Measurements from ENCODE around the gene B3GNT8. TPM values are rescaled to one million over a fixed set of nuclear protein-coding genes. Genes with fewer than 3 reads are reported as not detected.

Gene B3GNT8
- total and polyA plus RNA-seq, 2 of the 4 experiments (the other 2 are of a cell fraction) = 0.36 TPM

DNA sequence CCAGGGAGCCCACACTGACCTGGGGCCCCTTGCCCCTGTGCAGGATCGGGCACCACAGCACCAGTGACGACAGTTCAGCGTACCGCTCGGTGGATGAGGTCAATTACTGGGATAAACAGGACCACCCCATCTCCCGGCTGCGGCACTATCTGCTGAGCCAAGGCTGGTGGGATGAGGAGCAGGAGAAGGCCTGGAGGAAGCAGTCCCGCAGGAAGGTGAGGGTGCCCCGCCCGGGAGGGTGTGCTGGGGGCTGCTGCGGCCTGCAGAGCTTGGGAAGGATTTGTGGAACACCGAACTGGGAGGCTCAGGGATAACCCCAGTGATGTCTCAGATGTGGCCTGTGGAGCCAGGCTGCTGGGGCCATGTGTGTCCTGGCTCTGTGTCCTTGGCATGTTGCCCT, 4.2 kb downstream of the B3GNT8 start:
- ATAC-seq (ENCODE audit: low read depth) (no peak), DNase-seq (no peak)
- H2AFZ ChIP-seq (replicated peaks; ENCODE audit: low read length, poor library complexity) = peak overlapping the region; percentile 14
- in situ Hi-C loops (cut with MboI; ENCODE audit: low sequenced_read_pairs) = no loop called here
- TF ChIP-seq POLR2A (IDR thresholded peaks at IDR 0.05; ENCODE audit: low read depth, low read length) (no peak), FOS (IDR thresholded peaks at IDR 0.05; ENCODE audit: low read depth, low read length) (no peak), MAZ (IDR thresholded peaks at IDR 0.05; ENCODE audit: borderline replicate concordance, low read depth, low read length) (no peak), RFX5 (IDR thresholded peaks at IDR 0.05; ENCODE audit: low read depth, low read length) (no peak), RCOR1 (IDR thresholded peaks at IDR 0.05; ENCODE audit: insufficient replicate concordance, low read length) (no peak), BHLHE40 (IDR thresholded peaks at IDR 0.05; ENCODE audit: low read depth, low read length) (no peak), CEBPB (IDR thresholded peaks at IDR 0.05; ENCODE audit: low read depth, low read length) (no peak), MAFK (IDR thresholded peaks at IDR 0.05; ENCODE audit: low read depth, low read length) (no peak), MXI1 (IDR thresholded peaks at IDR 0.05; ENCODE audit: borderline replicate concordance, low read depth, low read length) (no peak), SMC3 (IDR thresholded peaks at IDR 0.05; ENCODE audit: low read depth, low read length) (no peak), NFE2L2 (IDR thresholded peaks at IDR 0.05; ENCODE audit: low read depth, low read length) (no peak), RAD21 (IDR thresholded peaks at IDR 0.05; ENCODE audit: low read length) (no peak), CHD1 (IDR thresholded peaks at IDR 0.05; ENCODE audit: low read depth, low read length) (no peak)
- TF ChIP-seq, protein P1, sequence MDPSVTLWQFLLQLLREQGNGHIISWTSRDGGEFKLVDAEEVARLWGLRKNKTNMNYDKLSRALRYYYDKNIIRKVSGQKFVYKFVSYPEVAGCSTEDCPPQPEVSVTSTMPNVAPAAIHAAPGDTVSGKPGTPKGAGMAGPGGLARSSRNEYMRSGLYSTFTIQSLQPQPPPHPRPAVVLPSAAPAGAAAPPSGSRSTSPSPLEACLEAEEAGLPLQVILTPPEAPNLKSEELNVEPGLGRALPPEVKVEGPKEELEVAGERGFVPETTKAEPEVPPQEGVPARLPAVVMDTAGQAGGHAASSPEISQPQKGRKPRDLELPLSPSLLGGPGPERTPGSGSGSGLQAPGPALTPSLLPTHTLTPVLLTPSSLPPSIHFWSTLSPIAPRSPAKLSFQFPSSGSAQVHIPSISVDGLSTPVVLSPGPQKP (IDR thresholded peaks at IDR 0.05; ENCODE audit: borderline replicate concordance, low read depth, low read length) = no peak
- TF ChIP-seq, protein P2, sequence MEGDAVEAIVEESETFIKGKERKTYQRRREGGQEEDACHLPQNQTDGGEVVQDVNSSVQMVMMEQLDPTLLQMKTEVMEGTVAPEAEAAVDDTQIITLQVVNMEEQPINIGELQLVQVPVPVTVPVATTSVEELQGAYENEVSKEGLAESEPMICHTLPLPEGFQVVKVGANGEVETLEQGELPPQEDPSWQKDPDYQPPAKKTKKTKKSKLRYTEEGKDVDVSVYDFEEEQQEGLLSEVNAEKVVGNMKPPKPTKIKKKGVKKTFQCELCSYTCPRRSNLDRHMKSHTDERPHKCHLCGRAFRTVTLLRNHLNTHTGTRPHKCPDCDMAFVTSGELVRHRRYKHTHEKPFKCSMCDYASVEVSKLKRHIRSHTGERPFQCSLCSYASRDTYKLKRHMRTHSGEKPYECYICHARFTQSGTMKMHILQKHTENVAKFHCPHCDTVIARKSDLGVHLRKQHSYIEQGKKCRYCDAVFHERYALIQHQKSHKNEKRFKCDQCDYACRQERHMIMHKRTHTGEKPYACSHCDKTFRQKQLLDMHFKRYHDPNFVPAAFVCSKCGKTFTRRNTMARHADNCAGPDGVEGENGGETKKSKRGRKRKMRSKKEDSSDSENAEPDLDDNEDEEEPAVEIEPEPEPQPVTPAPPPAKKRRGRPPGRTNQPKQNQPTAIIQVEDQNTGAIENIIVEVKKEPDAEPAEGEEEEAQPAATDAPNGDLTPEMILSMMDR (conservative IDR thresholded peaks at IDR 0.05; ENCODE audit: low read depth, low read length) = no peak
- TF ChIP-seq, protein P3, sequence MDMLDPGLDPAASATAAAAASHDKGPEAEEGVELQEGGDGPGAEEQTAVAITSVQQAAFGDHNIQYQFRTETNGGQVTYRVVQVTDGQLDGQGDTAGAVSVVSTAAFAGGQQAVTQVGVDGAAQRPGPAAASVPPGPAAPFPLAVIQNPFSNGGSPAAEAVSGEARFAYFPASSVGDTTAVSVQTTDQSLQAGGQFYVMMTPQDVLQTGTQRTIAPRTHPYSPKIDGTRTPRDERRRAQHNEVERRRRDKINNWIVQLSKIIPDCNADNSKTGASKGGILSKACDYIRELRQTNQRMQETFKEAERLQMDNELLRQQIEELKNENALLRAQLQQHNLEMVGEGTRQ (IDR thresholded peaks at IDR 0.05; ENCODE audit: low read depth, low read length) = no peak
- no peak overlapping the region for H2BK20ac ChIP-seq (ENCODE audit: low read depth, low read length)
- no peak overlapping the region for H3K4me3 ChIP-seq (ENCODE audit: insufficient read depth, low read depth, low read length)
- no peak overlapping the region for H3K9ac ChIP-seq (ENCODE audit: low read depth, low read length)
- H2BK15ac ChIP-seq (ENCODE audit: low read depth, low read length) = no peak overlapping the region
- H3K23ac ChIP-seq (ENCODE audit: low read depth, low read length) = no peak overlapping the region
- H4K8ac ChIP-seq (ENCODE audit: low read depth in 2 of 2, low read length in 2 of 2) = no peak overlapping the region
- no peak overlapping the region for H4K91ac ChIP-seq (ENCODE audit: insufficient read depth, low read depth, low read length)
- H3K56ac ChIP-seq (ENCODE audit: extremely low read depth, insufficient read depth, low read length) = no peak overlapping the region
- no peaks in the 10 kb centered on the region for H3K79me1 ChIP-seq (ENCODE audit: low read depth in 1 of 2, low read length in 2 of 2)
- ChIA-PET CTCF (no interaction called here), POLR2A (ENCODE audit: unreplicated experiment) (no interaction called here)
- no peak overlapping the region for H3K14ac ChIP-seq (replicated peaks; ENCODE audit: low read depth, low read length)
- H3K9me3 ChIP-seq (ENCODE audit: control insufficient read depth, insufficient read depth, low read length) = no peaks in the 10 kb centered on the region
- H3K18ac ChIP-seq (ENCODE audit: low read depth, low read length) = no peak overlapping the region
- H4K5ac ChIP-seq (ENCODE audit: low read depth, low read length) = no peak overlapping the region
- no peak overlapping the region for H2AK9ac ChIP-seq (replicated peaks; ENCODE audit: low read depth, low read length, poor library complexity)
- dilution Hi-C loops (cut with HindIII; ENCODE audit: low sequenced_read_pairs, unreplicated experiment) = no loop called here
- no peaks in the 10 kb centered on the region; the same call in 1 of the 2 replicates for H3K9me1 ChIP-seq (ENCODE audit: insufficient read depth, low read length)
- intact Hi-C loops (cut with micrococcal nuclease) = loop anchor here (10.0 kb wide), 1 partner anchor 218 kb away; no protein-coding TSS in a partner anchor
- no peaks in the 10 kb centered on the region for H3K27me3 ChIP-seq (ENCODE audit: control insufficient read depth, insufficient read depth, low read length)
- H4K20me1 ChIP-seq (ENCODE audit: insufficient read depth, low read length) = no peaks in the 10 kb centered on the region
- no peak overlapping the region for H2BK5ac ChIP-seq (ENCODE audit: low read depth, low read length, poor library complexity, severe bottlenecking)
- H3K4ac ChIP-seq (ENCODE audit: low read depth, low read length) = no peak overlapping the region
- H3K4me2 ChIP-seq (ENCODE audit: low read depth, low read length) = no peak overlapping the region
- no peak overlapping the region for H3K27ac ChIP-seq (ENCODE audit: insufficient read depth, low read length)
- 90% methylated on average over 4 of the region's 12 CpGs; no CpG with 5 or more reads in 1 of the 2 experiments for WGBS, 2 experiments (ENCODE audit: extremely low coverage in 2 of 2, insufficient read length in 1 of 2)
- H3K4me1 ChIP-seq (ENCODE audit: control insufficient read depth, insufficient read depth, low read length) = peaks cover 10% of the 10 kb centered on the region; the same call in 1 of the 2 replicates
- no peak overlapping the region for H2BK120ac ChIP-seq (ENCODE audit: low read depth, low read length)
- no peak overlapping the region for H2AK5ac ChIP-seq (ENCODE audit: low read depth, low read length)
- H3K36me3 ChIP-seq (ENCODE audit: control insufficient read depth, insufficient read depth, low read length) = peaks cover 48% of the 10 kb centered on the region
- no TSS peak for BruUV-seq (replicated peaks)
